NCI-H1048 (cell line): ENCODE measurements around the gene SARNP.
"Not testable (repeated sequence)": the region's sequence is repeated elsewhere in the genome, so short reads cannot be mapped to it uniquely, and the experiment has no call there.

Source experiments
- DNase-seq: peaks from one replicate; lab custom pipeline; 2025; lab: John Stamatoyannopoulos, UW

SARNP gene

GRCh38 chr12:55795950-55796349 is 21.6 kb downstream of the SARNP start:
- no peak for DNase-seq

DNA sequence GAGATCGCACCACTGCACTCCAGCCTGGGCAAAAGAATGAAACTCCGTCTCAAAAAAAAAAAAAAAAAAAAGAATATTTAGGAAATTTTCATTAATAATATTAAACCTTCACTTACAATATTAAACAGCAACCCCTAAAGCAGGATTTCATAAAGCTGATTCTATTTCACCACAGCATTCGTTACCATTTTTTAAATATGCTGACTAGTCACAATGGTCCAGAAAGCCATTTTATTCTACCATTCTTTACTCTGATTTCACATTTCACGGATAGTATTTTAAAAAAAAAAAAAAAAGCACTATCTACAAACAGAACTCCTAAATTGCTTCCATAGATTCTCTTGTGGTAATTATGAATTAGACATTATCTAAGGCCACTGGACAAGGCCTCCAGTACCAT is 27.6 kb downstream of the SARNP start:
- DNase-seq = no peak

DNA sequence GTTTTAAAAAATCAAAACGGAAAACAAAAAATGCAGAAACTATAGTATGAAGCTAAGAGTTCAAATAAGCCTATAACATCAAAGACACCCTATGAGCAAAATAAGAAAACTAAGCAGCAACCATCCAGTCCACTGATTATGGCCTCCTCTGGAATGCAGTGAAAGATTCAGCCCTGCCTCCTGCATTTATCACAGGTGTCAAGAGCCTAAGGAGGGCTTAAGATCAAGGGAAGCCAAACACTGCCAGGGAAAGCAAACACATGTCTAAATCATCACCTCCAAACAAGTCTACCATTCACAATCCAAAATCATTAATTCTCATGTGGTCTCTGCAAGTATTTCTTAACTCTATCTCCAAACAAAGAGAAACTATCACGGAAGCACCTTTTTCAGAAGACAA is 28.4 kb downstream of the SARNP start:
- DNase-seq = no peak

GRCh38 chr12:55788546-55788945 is 29.0 kb downstream of the SARNP start:
- DNase-seq = no peak

GRCh38 chr12:55780685-55781084 is 36.8 kb downstream of the SARNP start:
- DNase-seq = no peak

DNA sequence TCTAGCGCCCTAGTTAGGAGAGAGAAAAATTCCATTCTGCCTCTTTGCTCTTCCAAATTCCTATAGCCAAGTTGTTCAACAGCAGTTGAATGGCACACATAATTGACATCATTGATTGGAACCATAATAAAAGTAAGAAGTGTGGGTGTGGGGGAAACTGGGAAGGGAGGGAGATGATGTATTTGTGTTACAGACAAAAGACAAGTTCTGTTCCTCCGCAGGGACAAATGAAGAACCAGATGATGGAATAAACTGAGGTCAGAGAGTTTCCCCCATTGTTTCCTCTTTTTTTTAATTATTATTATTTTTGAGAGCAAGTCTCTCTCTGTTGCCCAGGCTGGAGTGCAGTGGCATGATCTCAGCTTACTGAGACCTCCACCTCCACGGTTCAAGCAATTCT is 39.7 kb downstream of the SARNP start:
- DNase-seq = no peak

- DNase-seq = no peak
Observed at GRCh38 chr12:55771736-55772135, 45.8 kb downstream of the SARNP start.

DNA sequence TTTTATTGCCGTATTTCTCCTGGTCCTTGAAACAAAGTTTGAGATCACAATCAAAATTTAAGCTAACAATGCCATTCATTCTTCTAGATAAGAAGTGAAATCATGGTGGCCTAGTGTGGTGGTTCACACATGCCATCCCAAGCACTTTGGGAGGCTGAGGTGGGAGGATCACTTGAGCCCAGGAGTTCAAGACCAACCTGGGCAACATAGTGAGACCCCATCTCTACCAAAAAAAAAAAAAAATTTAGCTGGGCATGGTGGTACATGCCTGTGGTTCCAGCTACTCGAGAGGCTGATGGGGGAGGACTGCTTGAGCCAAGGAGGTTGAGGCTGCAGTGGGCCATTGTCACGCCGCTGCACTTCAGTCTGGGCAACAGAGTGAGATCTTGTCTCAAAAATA is 50.4 kb downstream of the SARNP start:
- no peak for DNase-seq

DNA sequence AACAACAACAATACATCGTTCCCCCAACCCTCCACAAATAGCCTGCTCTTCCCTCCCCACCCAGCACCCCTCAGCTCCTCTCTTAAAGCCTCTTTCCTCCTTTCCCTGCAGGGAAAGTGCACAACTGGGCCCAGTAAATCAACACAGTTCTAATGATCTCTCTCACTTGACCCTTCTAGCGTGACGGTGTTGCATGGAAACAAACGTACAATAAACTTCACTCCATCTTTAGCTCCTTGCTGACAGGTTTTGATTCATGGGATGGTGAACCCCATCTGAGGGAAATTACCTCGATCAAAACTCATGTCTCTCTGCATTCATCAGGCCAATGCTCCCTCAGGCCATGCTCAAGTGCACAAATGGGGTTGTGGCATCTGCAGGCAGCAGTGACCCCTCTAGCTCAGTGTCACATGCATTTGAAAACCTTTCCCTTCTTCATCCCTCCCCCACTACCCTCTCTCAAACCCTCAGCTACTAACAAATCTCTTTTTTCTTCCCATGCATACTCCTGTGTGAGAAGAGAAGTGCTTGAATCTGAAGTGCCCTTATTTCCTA is 51.7 kb downstream of the SARNP start:
- no peak for DNase-seq

GRCh38 chr12:55762646-55763045 is 54.9 kb downstream of the SARNP start:
- no peak for DNase-seq

DNA sequence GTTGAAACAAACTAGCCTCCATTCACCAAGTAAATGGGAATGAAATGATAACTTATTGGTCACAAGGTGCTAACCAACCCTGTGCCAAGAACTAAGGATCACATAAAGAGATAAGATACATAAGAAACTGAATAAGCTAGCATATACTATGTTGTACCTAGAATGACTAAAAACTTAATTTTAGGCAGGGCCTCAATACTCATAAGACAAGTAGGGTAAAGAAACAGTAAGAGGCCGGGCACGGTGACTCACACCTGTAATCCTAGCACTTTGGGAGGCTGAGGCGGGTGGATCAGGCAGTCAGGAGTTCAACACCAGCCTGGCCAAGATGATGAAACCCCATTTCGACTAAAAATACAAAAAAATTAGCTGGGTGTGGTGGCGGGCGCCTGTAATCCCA is 56.9 kb downstream of the SARNP start:
- DNase-seq = no peak

DNA sequence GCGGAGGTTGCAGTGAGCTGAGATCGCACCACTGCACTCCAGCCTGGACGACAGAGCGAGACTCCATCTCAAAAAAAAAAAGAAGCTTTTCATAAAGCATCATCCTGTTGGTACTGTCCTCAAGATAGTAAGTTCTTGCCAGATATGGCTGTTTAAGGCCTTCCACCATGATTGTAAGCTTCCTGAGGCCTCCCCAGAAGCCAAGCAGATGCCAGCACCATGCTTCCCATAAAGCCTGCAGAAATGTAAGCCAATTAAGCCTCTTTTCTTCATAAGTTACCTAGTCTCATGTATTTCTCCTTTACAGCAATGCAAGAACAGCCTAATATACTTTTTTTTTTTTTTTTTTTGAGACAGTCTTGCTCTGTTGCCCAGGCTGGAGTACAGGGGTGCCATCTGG is 58.9 kb downstream of the SARNP start:
- DNase-seq = not testable (repeated sequence)

- no peak for DNase-seq
Observed at GRCh38 chr12:55757701-55758100, 59.8 kb downstream of the SARNP start.

- DNase-seq = no peak
Observed at GRCh38 chr12:55755246-55755645, 62.3 kb downstream of the SARNP start.

- DNase-seq = no peak
Observed at GRCh38 chr12:55748230-55748993, 69.1 kb downstream of the SARNP start.

DNA sequence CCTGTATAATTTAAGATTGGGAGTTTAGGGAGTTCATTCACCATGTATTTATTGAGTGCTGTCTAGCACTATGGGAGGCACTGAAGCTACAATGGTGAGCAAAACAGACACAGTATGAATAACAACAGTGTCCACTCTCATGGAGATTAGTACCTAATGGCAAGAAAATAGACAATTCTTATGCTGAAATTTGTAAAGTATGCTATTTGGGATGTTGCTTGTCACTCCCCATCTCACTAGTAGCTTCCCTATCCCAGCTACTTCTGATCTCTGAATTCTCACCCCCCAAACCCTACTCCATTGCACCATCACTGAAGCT is 70.7 kb downstream of the SARNP start:
- DNase-seq = no peak

GRCh38 chr12:55746174-55746912 is 71.2 kb downstream of the SARNP start:
- DNase-seq = no peak

GRCh38 chr12:55745361-55746173 is 72.0 kb downstream of the SARNP start:
- no peak for DNase-seq

DNA sequence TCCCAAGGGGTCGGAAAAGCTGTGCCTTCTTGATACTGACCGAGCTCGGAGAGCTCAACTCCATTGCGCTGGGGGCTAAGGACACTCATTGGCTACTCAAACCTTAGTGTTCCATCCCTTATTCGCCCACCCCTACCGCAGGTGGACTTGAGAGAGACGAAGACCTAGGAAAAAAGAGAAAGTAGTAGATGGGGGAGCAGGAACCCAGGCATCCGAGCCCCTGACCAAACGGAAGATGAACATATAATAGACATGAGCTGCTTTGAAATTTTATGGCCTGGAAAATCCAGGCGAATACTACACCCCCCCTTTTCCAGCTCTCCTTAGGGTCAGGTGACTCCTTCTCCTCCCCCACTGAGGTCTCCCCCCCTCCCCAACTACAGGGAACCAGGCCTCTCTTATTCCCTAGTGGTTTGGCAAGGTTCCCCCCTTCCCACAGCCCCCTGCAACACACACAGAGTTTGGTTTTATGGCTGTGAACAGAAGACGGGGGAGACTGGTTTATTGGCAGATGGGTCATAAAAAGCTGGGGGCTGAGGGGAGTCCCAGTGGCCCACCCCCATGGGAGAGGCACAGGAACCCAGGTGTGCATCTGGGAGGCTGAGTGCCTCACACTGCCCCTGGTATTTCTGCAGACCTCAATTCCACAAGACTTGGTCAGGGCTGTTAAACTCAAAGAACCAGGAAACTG is 73.0 kb downstream of the SARNP start:
- no peak for DNase-seq

- no peak for DNase-seq
Observed at GRCh38 chr12:55743406-55744339, 73.9 kb downstream of the SARNP start.
